NB4 (cell line): ENCODE measurements around the gene COX5B.

ENCODE experiments used
- CTCF ChIP-seq: IDR thresholded peaks from one replicate; pipeline ENCODE4 v1.5.1; 2012; ENCODE audit warnings: low read depth, low read length
- POLR2A ChIP-seq: IDR thresholded peaks from 2 replicates; pipeline ENCODE4 v1.6.1; 2011; ENCODE audit warnings: mild to moderate bottlenecking; ENCODE audit not compliant: insufficient read length; ENCODE audit errors: extremely low read depth

DNA sequence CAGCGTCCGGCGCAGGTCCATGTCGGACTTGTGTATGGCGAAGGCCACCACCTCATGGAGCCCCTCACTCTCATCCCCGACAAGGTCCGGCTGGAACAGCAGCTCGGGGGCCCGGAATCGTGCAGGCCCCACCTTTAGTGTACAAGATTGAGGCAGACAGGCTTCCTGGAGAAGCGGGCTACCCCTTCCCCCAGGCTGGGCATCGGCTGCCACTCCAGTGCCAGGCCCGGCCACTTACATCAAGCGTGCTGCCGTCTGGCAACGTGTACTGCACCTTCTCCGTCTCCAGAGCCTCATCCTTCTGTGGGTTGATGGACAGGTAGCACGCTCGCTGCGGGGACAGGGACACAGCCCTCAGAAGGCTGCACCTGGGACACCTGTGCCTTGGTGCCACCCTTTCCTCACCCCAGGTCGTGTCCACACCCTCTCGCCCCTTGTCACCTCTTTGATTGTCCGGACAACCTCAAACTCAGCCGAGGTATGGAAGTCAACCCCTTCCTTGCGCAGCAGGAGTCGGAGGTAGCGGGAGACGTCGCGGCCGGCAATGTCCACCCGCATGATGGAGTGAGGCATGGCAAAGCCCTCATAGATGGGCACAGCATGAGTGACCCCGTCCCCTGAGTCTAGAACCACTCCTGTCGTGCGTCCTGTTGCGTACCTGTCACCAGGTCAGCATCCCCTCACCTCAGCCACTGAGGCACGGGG is 12.3 kb downstream of the COX5B start:
- no peak for TF ChIP-seq POLR2A
- TF ChIP-seq CTCF, result no peak
